Motor neuron (in vitro differentiated cells): Measurements from ENCODE around the gene SESN2. TPM values are rescaled to one million over a fixed set of nuclear protein-coding genes. Genes with fewer than 3 reads are reported as not detected.
A peak's percentile ranks its signal among the peaks of the same experiment; 100 is the strongest.

Source experiments
- ATAC-seq, 8 experiments: fragments of 200-7000 bp; cut with Tn5 transposase; replicated peaks in 6 of 8; 2 replicates each; pipeline ENCODE4 v1.8.0; 2021; ENCODE audit warnings: mild to moderate bottlenecking in 8 of 8, moderate library complexity in 8 of 8
- H3K27ac ChIP-seq, 2 donors: fragments of 250-450 bp; sonication (Bioruptor Pico); 2 replicates each; pipeline ENCODE4 v1.9.0; 2021; ENCODE audit warnings: antibody characterized with exemption in 2 of 2, mild to moderate bottlenecking in 2 of 2, moderate library complexity in 1 of 2
- H3K4me1 ChIP-seq, 2 donors: fragments of 250-450 bp; sonication (Bioruptor Pico); replicated peaks in 1 of 2; 2 replicates each; pipeline ENCODE4 v1.6.1; 2021; ENCODE audit warnings: antibody characterized with exemption in 2 of 2, mild to moderate bottlenecking in 2 of 2, moderate library complexity in 1 of 2
- H3K4me3 ChIP-seq, 5 donors: fragments of 250-450 bp; sonication (Bioruptor Pico); 2 replicates each; pipeline ENCODE4 v1.9.0; 2021; ENCODE audit warnings: antibody characterized with exemption in 5 of 5, mild to moderate bottlenecking in 5 of 5, moderate library complexity in 4 of 5
- WGBS, 10 experiments: fragments of 450-650 bp; shearing (Covaris generic); methylation state at CpG; one replicate each; pipeline ENCODE4 v1.0.0; 2022; 5-methylcytosine and 5-hydroxymethylcytosine counted together
- in situ Hi-C, 9 experiments: fragments of 400-800 bp; cut with MboI; loops; one replicate each; pipeline ENCODE4 v1.15.0; 2021; ENCODE audit warnings: low sequenced_read_pairs in 9 of 9, low pct_unique_long_range_greater_than_20kb in 2 of 9; ENCODE audit not compliant: unreplicated experiment in 9 of 9
- total RNA-seq, 8 experiments: library from RNA; unstranded; fragments of 300-600 nt; gene quantifications; 2 replicates each; pipeline versions ENCODE4 v1.2.3 to v1.2.4, GENCODE V29; 2022

SESN2 gene
- total RNA-seq, 8 experiments from 2014 or later = 18.5 to 74.0 (median 35.7) TPM

DNA sequence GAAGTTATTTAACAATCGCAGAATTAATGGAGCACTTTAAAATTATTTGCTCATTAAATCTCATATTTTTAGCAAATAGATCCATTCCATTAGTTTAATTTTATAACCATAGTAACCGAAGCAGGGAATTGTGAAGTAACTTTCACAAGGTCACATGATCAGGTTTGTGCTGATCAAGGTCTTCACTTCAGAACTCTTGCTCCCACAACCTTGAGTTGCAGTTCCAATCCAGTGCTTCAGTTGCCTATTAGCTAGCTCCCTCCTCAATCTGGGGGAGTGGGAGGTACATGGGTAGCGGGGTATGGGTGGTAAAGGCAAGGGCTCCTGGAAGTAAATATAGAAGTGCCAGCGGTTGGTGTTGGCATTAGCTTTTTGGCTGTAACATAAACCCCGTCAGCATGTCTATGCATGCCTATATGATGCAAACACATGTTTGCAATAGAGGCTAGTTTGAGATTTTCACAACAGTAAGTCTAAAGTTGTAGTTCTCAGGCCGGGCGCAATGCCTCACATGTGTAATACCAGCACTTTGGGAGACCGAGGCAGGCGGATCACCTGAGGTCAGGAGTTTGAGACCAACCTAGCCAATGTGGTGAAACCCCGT is 17.6 kb upstream of the SESN2 start:
- H3K4me3 ChIP-seq = no peak overlapping the region
- in situ Hi-C loops = no loop called here

DNA sequence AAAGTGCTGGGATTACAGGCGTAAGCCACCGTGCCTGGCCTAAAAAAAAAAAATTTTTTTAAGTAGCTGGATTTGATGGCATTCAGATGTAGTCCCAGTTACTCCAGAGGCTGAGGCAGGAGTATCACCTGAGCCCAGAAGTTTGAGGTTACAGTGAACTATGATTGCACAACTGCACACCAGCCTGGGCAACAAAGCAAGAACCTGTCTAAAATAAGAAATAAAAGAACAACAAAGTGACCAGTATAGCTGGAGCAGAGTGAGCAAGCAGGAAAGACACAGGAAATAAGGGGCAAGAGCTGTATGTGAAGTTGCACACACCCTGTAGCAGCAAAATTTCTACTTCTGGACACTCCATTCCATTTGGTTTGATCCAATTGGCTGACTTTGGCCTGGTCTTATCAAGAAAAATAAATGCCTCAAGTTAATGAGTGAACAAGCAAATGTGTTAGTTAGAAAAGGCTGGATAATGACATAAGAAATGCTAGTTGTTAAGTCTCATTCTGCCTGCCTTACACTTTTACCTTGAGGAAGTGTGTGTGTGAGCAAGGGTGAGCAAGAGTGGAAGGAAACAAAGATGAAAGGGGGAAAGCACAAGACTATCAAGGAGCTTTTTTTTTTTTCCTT is 15.5 kb upstream of the SESN2 start:
- H3K4me1 ChIP-seq = peaks cover 2% of the 10 kb centered on the region in 2 donors
- in situ Hi-C loops = no loop called here
- H3K27ac ChIP-seq = no peak overlapping the region
- ATAC-seq = no peak
- WGBS, 10 experiments = 82 to 100% (median 100%) methylated on average over 1 to 2 of the region's 2 CpGs; no CpG with 5 or more reads in 5 of the 10 experiments
- H3K4me3 ChIP-seq = no peak overlapping the region

More for the DNA sequence above, 17.6 kb upstream of the SESN2 start:
- peaks cover 6 to 8% of the 10 kb centered on the region in 2 donors for H3K4me1 ChIP-seq
- WGBS, 10 experiments = 65 to 100% (median 93%) methylated on average over 1 to 10 of the region's 10 CpGs; no CpG with 5 or more reads in 1 of the 10 experiments
- no peak for ATAC-seq
- H3K27ac ChIP-seq = no peak overlapping the region

GRCh38 chr1:28244549-28245251 is 14.6 kb upstream of the SESN2 start:
- ATAC-seq = no peak
- in situ Hi-C loops = no loop called here

DNA sequence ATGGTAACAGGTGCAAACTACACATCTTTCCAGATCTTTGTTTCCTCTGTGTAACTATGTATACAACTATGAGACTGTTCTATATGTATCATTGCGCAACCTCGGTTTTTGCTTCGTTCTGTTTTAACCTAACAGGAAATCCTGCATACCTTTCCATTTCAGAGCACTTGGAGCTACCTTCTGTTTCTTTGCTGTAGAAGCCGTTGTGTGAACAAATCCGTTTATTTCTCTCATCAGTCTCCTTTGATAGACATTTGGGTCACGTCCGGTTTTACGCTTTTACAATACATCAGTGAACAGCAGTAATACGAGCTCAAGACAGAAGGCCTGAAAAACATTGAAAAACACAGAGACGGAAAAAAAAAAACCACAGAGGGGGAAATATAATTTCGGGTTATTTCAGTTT is 12.9 kb upstream of the SESN2 start:
- no peak overlapping the region for H3K27ac ChIP-seq
- 0 to 77% (median 40%) methylated on average over 2 to 11 of the region's 11 CpGs for WGBS, 10 experiments
- in situ Hi-C loops = no loop called here
- H3K4me1 ChIP-seq = peaks cover 7 to 13% of the 10 kb centered on the region in 2 donors
- H3K4me3 ChIP-seq = peak overlapping the region; percentile 36 to 61 (median 46)
- no peak for ATAC-seq

More at GRCh38 chr1:28244549-28245251, 14.6 kb upstream of the SESN2 start:
- no peak overlapping the region for H3K4me3 ChIP-seq
- no peak overlapping the region for H3K27ac ChIP-seq
- 72 to 100% (median 94%) methylated on average over 1 to 12 of the region's 13 CpGs; no CpG with 5 or more reads in 1 of the 10 experiments for WGBS, 10 experiments
- peaks cover 7 to 11% of the 10 kb centered on the region in 2 donors for H3K4me1 ChIP-seq

GRCh38 chr1:28247612-28248272 is 11.6 kb upstream of the SESN2 start:
- in situ Hi-C loops = no loop called here
- WGBS, 10 experiments = 20 to 82% (median 64%) methylated on average over 1 to 11 of the region's 11 CpGs
- ATAC-seq = no peak
- Histone ChIP-seq H3K4me3 (peak overlapping the region in 3 of 5 donors; percentile 17 to 51 (median 20)), H3K27ac (no peak overlapping the region), H3K4me1 (peaks cover 7 to 13% of the 10 kb centered on the region in 2 donors)

DNA sequence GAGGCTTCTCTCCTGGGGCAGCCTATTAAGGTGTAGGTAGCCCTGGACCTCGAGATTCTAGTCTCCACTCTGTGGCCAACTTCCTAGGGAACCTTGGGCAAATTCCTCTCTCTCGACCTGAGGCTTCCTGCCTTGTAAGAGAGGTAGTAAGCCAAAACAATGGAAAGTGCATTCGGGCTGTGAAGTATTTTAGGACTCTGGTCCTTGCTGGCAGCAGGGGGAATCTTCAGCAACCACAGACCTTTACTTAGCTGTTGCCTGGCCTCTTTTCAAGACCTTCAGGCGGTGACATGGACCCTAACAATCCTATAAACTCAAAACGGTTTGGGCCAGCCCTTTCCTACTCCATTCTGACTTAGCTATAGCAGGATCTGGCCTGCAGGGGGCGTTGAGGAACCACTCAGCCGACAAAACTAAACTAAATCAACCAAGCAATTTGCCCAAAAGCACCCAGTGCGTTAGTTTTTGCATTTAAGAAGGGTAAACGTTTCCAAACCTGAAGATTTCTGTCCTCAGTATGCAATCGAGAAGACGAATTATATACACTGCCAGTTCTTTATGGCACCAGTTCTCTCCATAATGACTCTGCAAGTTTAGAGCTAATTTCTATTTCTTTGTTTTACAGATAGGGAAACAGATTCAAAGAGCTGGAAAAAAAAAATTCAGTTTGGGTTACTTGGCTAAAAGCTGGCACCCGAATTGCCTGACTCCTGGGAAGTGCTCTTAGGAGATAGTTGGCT is 10.9 kb upstream of the SESN2 start:
- WGBS, 10 experiments = 0 to 13% (median 2%) methylated on average over 2 to 11 of the region's 12 CpGs; no CpG with 5 or more reads in 1 of the 10 experiments
- peak overlapping the region in 4 of 5 donors; percentile 3 to 21 (median 12) for H3K4me3 ChIP-seq
- peak; percentile 7 to 43 (median 12) for ATAC-seq
- in situ Hi-C loops = no loop called here
- peak overlapping the region in 1 of 2 donors; percentile 0 for H3K27ac ChIP-seq
- H3K4me1 ChIP-seq = peaks cover 7 to 13% of the 10 kb centered on the region in 2 donors

GRCh38 chr1:28249013-28249865 is 10.1 kb upstream of the SESN2 start:
- 0 to 40% (median 23%) methylated on average over 1 to 3 of the region's 3 CpGs; no CpG with 5 or more reads in 2 of the 10 experiments for WGBS, 10 experiments
- Histone ChIP-seq H3K4me1 (peaks cover 7 to 13% of the 10 kb centered on the region in 2 donors), H3K27ac (peak overlapping the region; percentile 55 to 75), H3K4me3 (peak overlapping the region in 3 of 5 donors; percentile 11 to 21 (median 12))
- in situ Hi-C loops = no loop called here
- peak in 5 of 8 experiments; percentile 1 to 30 (median 20) for ATAC-seq

DNA sequence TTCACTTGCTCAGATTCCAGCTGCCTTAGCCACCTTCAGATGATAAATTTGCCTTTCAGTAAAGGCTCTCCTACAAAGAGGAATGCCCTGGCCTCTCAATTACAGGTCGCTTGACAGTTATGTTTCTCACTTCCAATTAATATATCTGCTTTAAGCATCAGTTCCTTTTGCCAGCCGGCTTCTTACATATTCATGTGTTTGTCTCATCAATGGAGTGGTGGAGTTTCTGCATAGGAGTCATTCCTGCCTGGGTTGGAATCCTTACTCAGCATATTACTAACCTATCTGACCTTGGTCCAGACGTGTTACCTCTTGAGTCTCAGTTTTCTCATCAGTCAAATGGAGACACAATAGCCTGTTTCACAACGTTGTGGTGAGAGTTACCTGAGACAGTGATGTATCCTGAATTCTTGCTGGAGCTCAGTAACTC is 9.4 kb upstream of the SESN2 start:
- Histone ChIP-seq H3K27ac (peak overlapping the region; percentile 55 to 75), H3K4me3 (no peak overlapping the region), H3K4me1 (peaks cover 7 to 13% of the 10 kb centered on the region in 2 donors)
- in situ Hi-C loops = no loop called here
- 3 to 68% (median 31%) methylated on average over 1 to 4 of the region's 4 CpGs; no CpG with 5 or more reads in 3 of the 10 experiments for WGBS, 10 experiments
- ATAC-seq = peak in 1 of 8 experiments; percentile 11

- Histone ChIP-seq H3K4me1 (peaks cover 11 to 17% of the 10 kb centered on the region in 2 donors), H3K4me3 (no peak overlapping the region), H3K27ac (no peak overlapping the region)
- WGBS, 10 experiments = 14 to 100% (median 75%) methylated on average over 1 to 6 of the region's 6 CpGs; no CpG with 5 or more reads in 3 of the 10 experiments
- ATAC-seq = no peak
- in situ Hi-C loops = no loop called here
These were observed 3.0 kb upstream of the SESN2 start for GRCh38 chr1:28256197-28256827.

GRCh38 chr1:28257736-28258135 is 1.6 kb upstream of the SESN2 start:
- peaks cover 23 to 28% of the 10 kb centered on the region in 2 donors for H3K4me1 ChIP-seq
- no peak overlapping the region for H3K27ac ChIP-seq
- 80 to 100% (median 96%) methylated on average over 1 to 4 of the region's 4 CpGs; no CpG with 5 or more reads in 3 of the 10 experiments for WGBS, 10 experiments
- in situ Hi-C loops = no loop called here
- ATAC-seq = no peak
- H3K4me3 ChIP-seq = no peak overlapping the region

DNA sequence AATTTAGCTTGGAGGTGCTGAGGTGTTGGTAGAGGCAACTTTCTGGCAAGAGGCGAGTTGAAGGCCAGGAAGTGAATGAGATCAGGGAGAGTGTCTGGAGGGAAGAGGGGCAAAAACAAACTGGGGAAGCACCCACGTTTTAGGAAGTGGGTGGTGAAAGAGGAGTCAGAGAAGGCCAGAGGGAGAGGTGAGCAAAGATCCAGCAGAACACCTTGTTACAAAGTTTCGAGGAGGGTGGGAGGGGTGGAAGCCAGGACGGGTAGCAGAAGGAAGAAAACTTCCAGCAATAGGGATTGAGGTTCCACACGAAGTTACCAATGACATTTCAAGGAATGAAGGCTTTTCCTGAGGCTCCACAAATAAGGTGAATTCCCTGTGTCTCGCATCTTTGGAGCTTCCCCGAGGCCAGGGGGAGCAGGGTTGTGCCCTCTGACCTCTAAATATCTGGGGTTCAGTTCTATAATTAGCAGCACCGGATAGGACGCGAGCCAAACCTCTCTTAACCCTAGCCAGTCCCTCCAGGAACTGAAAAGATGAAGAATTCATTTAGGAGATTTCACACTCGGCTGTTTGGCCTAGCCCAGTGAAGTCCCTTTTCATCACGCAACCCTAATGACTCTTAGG is 578 bp upstream of the SESN2 start:
- Histone ChIP-seq H3K27ac (peak overlapping the region; percentile 68 to 88), H3K4me3 (peak overlapping the region in 3 of 5 donors; percentile 0 to 97 (median 79)), H3K4me1 (peaks cover 33 to 36% of the 10 kb centered on the region in 2 donors)
- ATAC-seq = no peak
- in situ Hi-C loops = no loop called here
- WGBS, 10 experiments = 6 to 100% (median 30%) methylated on average over 1 to 12 of the region's 12 CpGs; no CpG with 5 or more reads in 1 of the 10 experiments
